NOMO-1 (cell line): ENCODE data around the gene SERPINA7.
"Not testable (repeated sequence)": the region's sequence is repeated elsewhere in the genome, so short reads cannot be mapped to it uniquely, and the experiment has no call there.

Experiments
- DNase-seq, 2 experiments: peaks; one replicate each; lab custom pipeline; 2025; ENCODE audit not compliant: unreplicated experiment in 2 of 2; lab: John Stamatoyannopoulos, UW

The SERPINA7 gene

GRCh38 chrX:106038625-106039024 is at the start of gene SERPINA7:
Gene SERPINA7, minus strand, starts transcription at chrX:106038727. Its CDS starts 1,669 bp downstream, at chrX:106037058.
- no peak for DNase-seq

GRCh38 chrX:106069048-106069447 is 30.5 kb upstream of the SERPINA7 start:
- DNase-seq = no peak

GRCh38 chrX:106050054-106050453 is 11.5 kb upstream of the SERPINA7 start:
- DNase-seq = no peak

GRCh38 chrX:106042296-106042695 is 3.8 kb upstream of the SERPINA7 start:
- no peak for DNase-seq

- DNase-seq = no peak
Measured at GRCh38 chrX:106040861-106041260, 2.3 kb upstream of the SERPINA7 start.

- DNase-seq = no peak
Measured at GRCh38 chrX:106039920-106040319, 1.4 kb upstream of the SERPINA7 start.

- DNase-seq = no peak
Measured at GRCh38 chrX:106037835-106038473, 573 bp downstream of the SERPINA7 start.

- no peak for DNase-seq
Measured at GRCh38 chrX:106036716-106037115, 1.8 kb downstream of the SERPINA7 start.

- DNase-seq = no peak
Measured at GRCh38 chrX:106035064-106035463, 3.5 kb downstream of the SERPINA7 start.

- DNase-seq = no peak
Measured at GRCh38 chrX:106023947-106024346, 14.6 kb downstream of the SERPINA7 start.

GRCh38 chrX:106022238-106022637 is 16.3 kb downstream of the SERPINA7 start:
- no peak for DNase-seq

- no peak for DNase-seq
Measured at GRCh38 chrX:106014119-106014775, 24.3 kb downstream of the SERPINA7 start.

GRCh38 chrX:106009145-106009544 is 29.4 kb downstream of the SERPINA7 start:
- DNase-seq = no peak

GRCh38 chrX:106007815-106008214 is 30.7 kb downstream of the SERPINA7 start:
- DNase-seq = no peak

GRCh38 chrX:106005684-106006083 is 32.8 kb downstream of the SERPINA7 start:
- no peak for DNase-seq

- not testable (repeated sequence) for DNase-seq
Measured at GRCh38 chrX:106000609-106001008, 37.9 kb downstream of the SERPINA7 start.

GRCh38 chrX:106000203-106000602 is 38.3 kb downstream of the SERPINA7 start:
- no peak for DNase-seq

- no peak for DNase-seq
Measured at GRCh38 chrX:105999294-105999693, 39.2 kb downstream of the SERPINA7 start.

- DNase-seq = not testable (repeated sequence)
Measured at GRCh38 chrX:105988487-105988886, 50.0 kb downstream of the SERPINA7 start.
